NB4 (cell line): ENCODE results near the gene MPO.
A peak's percentile ranks its signal among the peaks of the same experiment; 100 is the strongest.

Experiments used
- DNase-seq: peaks from one replicate; pipeline ENCODE4 v3.0.0; 2010; ENCODE audit warnings: low read depth
- H3K4me3 ChIP-seq: one replicate; pipeline ENCODE4 v1.5.1; 2011; ENCODE audit warnings: mild to moderate bottlenecking, low read depth, low read length, moderate library complexity
- CTCF ChIP-seq: IDR thresholded peaks from one replicate; pipeline ENCODE4 v1.5.1; 2012; ENCODE audit warnings: low read depth, low read length
- MAX ChIP-seq: IDR thresholded peaks from 2 replicates; pipeline ENCODE4 v1.6.1; 2011; ENCODE audit warnings: low read depth, low read length
- MYC ChIP-seq: IDR thresholded peaks from 2 replicates; pipeline ENCODE4 v1.6.1; 2011; ENCODE audit warnings: low read depth, low read length
- POLR2A ChIP-seq: IDR thresholded peaks from 2 replicates; pipeline ENCODE4 v1.6.1; 2011; ENCODE audit warnings: mild to moderate bottlenecking; ENCODE audit not compliant: insufficient read length; ENCODE audit errors: extremely low read depth

Gene MPO

GRCh38 chr17:58320163-58320558 lies 39.4 kb upstream of the MPO start:
- TF ChIP-seq MYC (no peak), POLR2A (no peak), CTCF (no peak), MAX (no peak)
- no peak overlapping the region for H3K4me3 ChIP-seq
- no peak for DNase-seq

GRCh38 chr17:58319173-58320162 lies 38.7 kb upstream of the MPO start:
- DNase-seq, result no peak
- TF ChIP-seq POLR2A (no peak), MYC (no peak), MAX (no peak)
- H3K4me3 ChIP-seq, result no peak overlapping the region

- no peak for DNase-seq
- H3K4me3 ChIP-seq, result no peak overlapping the region
- TF ChIP-seq MAX, result no peak
- TF ChIP-seq CTCF, result no peak
- no peak for TF ChIP-seq MYC
- no peak for TF ChIP-seq POLR2A
Measured at GRCh38 chr17:58318627-58319172, 38.0 kb upstream of the MPO start.

- H3K4me3 ChIP-seq, result no peak overlapping the region
- TF ChIP-seq POLR2A (no peak), MYC (no peak), CTCF (no peak), MAX (no peak)
- DNase-seq, result no peak
Measured at GRCh38 chr17:58318065-58318481, 37.3 kb upstream of the MPO start.

GRCh38 chr17:58317421-58318064 lies 36.8 kb upstream of the MPO start:
- TF ChIP-seq MYC (peak; percentile 33; the same call in 1 of the 2 replicates), CTCF (peak; percentile 76), POLR2A (no peak), MAX (peak; percentile 74)
- H3K4me3 ChIP-seq, result no peak overlapping the region
- DNase-seq, result peak; percentile 87
